NK-92 (cell line): ENCODE results near the gene ROR1.

Experiments
- DNase-seq: peaks from one replicate; lab custom pipeline; 2025; ENCODE audit not compliant: unreplicated experiment; lab: John Stamatoyannopoulos, UW

The ROR1 gene

GRCh38 chr1:63880958-63881576 is 107.2 kb downstream of the ROR1 start:
- no peak for DNase-seq

- DNase-seq, result no peak
Measured at GRCh38 chr1:63882048-63882704, 108.4 kb downstream of the ROR1 start.

- DNase-seq, result no peak
Measured at GRCh38 chr1:63883494-63884235, 109.8 kb downstream of the ROR1 start.

- DNase-seq, result no peak
Measured at GRCh38 chr1:63884486-63884885, 110.7 kb downstream of the ROR1 start.

- DNase-seq, result no peak
Measured at GRCh38 chr1:63885899-63886298, 112.1 kb downstream of the ROR1 start.

GRCh38 chr1:63886340-63886739 is 112.5 kb downstream of the ROR1 start:
- DNase-seq, result no peak

- DNase-seq, result no peak
Measured at GRCh38 chr1:63887809-63888208, 114.0 kb downstream of the ROR1 start.

GRCh38 chr1:63888984-63889383 is 115.2 kb downstream of the ROR1 start:
- DNase-seq, result no peak

- no peak for DNase-seq
Measured at GRCh38 chr1:63890468-63890867, 116.7 kb downstream of the ROR1 start.

GRCh38 chr1:63891060-63891690 is 117.4 kb downstream of the ROR1 start:
- DNase-seq, result no peak

GRCh38 chr1:63892632-63893395 is 119.0 kb downstream of the ROR1 start:
- DNase-seq, result no peak

- no peak for DNase-seq
Measured at GRCh38 chr1:63893976-63894375, 120.2 kb downstream of the ROR1 start.

GRCh38 chr1:63894627-63895265 is 120.9 kb downstream of the ROR1 start:
- no peak for DNase-seq

- DNase-seq, result no peak
Measured at GRCh38 chr1:63896755-63897154, 122.9 kb downstream of the ROR1 start.

GRCh38 chr1:63898428-63899196 is 124.8 kb downstream of the ROR1 start:
- DNase-seq, result no peak

GRCh38 chr1:63901094-63901493 is 127.3 kb downstream of the ROR1 start:
- no peak for DNase-seq

- DNase-seq, result no peak
Measured at GRCh38 chr1:63902844-63903589, 129.2 kb downstream of the ROR1 start.

- DNase-seq, result no peak
Measured at GRCh38 chr1:63903947-63904610, 130.3 kb downstream of the ROR1 start.

- DNase-seq, result no peak
Measured at GRCh38 chr1:63904826-63905225, 131.0 kb downstream of the ROR1 start.
